Neuron (in vitro differentiated cells): ENCODE results near the gene PEX3.

Source experiments
- H2AFZ ChIP-seq: one replicate; pipeline ENCODE4 v1.6.1; 2013; ENCODE audit warnings: low read depth, mild to moderate bottlenecking, inconsistent platforms, low read length, moderate library complexity
- H3K27me3 ChIP-seq: one replicate; pipeline ENCODE4 v1.6.1; 2013; ENCODE audit warnings: low read length; ENCODE audit not compliant: insufficient read depth
- H3K36me3 ChIP-seq: one replicate; pipeline ENCODE4 v1.6.1; 2013; ENCODE audit warnings: low read length; ENCODE audit not compliant: insufficient read depth
- H3K4me1 ChIP-seq: one replicate; pipeline ENCODE4 v1.6.1; 2013; ENCODE audit warnings: low read length; ENCODE audit not compliant: insufficient read depth
- H3K4me3 ChIP-seq: 2 replicates; pipeline ENCODE4 v1.5.1; 2013; ENCODE audit warnings: mild to moderate bottlenecking, low read length, moderate library complexity
- H3K9me3 ChIP-seq: one replicate; pipeline ENCODE4 v1.6.1; 2013; ENCODE audit warnings: low read length

PEX3 gene

GRCh38 chr6:143450453-143451371 is at the start of gene PEX3, which contains the start of gene ADAT2:
Gene PEX3, plus strand, starts transcription at chr6:143450805. Its CDS starts 238 bp downstream, at chr6:143451043.
Gene ADAT2, minus strand, starts transcription at chr6:143450695. Its CDS starts 37 bp downstream, at chr6:143450658.
- H3K27me3 ChIP-seq, result no peaks in the 10 kb centered on the region
- H3K9me3 ChIP-seq, result no peaks in the 10 kb centered on the region
- peaks cover 15% of the 10 kb centered on the region for H3K4me1 ChIP-seq
- peak within 1 kb of the TSS; percentile 100 for H2AFZ ChIP-seq
- peak within 1 kb of the TSS; percentile 99 for H3K4me3 ChIP-seq
- no peaks in the 10 kb centered on the region for H3K36me3 ChIP-seq

DNA sequence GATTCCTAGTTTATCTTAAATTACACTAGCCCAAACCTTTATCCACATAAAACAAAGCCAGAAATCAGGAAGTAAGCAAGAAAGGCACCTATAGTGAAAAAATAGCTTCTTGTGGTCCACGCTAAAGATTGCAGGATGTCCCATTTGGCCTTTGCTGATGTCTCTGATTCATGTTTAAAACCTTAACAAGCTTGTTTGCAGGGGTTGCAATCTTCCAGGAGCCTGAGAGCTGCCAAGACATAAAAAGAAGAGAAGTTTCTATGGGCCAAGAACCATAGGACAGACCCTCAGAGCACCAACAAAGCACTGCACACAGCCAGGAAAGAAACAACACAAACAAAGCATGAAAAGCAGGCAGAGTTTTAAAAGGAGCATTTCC is 49.5 kb upstream of the PEX3 start:
- H3K36me3 ChIP-seq, result no peaks in the 10 kb centered on the region
- no peak overlapping the region for H3K4me3 ChIP-seq
- no peaks in the 10 kb centered on the region for H3K27me3 ChIP-seq
- H3K9me3 ChIP-seq, result no peaks in the 10 kb centered on the region
- no peak overlapping the region for H2AFZ ChIP-seq
- H3K4me1 ChIP-seq, result peaks cover 13% of the 10 kb centered on the region

DNA sequence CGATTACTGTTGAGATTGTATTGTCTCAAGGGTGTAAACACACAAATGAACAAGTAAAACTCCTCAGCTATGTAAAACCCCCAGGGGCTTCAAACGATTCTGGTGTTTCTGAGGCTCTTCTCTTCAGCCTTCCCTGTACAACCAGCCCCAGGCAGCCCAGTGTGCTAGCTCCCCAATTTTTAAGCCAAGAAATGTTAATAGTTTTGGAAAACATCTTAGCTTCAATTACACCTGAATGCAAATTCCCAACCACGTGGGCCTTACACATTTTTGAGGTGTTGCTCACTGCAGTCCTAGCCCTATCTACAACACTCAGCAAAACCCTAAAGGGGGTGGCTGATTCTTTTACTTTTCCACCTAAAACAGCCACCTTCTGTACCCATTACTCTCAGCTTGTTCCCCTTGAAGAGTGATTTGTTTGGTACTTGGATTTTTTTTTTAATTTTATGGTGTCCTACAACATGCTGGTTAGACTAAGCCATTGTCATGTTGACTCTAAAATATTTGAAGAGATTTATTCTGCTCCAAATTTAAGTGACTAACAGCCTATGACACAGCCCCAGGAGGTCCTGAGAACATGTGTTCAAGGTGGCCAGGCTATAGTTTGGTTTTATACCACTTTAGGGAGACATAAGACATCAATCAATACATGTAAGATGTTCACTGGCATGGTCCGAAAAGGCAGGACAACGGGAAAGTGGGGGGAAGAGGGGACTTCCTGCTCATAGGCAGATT is 48.8 kb upstream of the PEX3 start:
- no peaks in the 10 kb centered on the region for H3K36me3 ChIP-seq
- no peaks in the 10 kb centered on the region for H3K9me3 ChIP-seq
- H3K4me3 ChIP-seq, result no peak overlapping the region
- H2AFZ ChIP-seq, result no peak overlapping the region
- no peaks in the 10 kb centered on the region for H3K27me3 ChIP-seq
- peaks cover 13% of the 10 kb centered on the region for H3K4me1 ChIP-seq

DNA sequence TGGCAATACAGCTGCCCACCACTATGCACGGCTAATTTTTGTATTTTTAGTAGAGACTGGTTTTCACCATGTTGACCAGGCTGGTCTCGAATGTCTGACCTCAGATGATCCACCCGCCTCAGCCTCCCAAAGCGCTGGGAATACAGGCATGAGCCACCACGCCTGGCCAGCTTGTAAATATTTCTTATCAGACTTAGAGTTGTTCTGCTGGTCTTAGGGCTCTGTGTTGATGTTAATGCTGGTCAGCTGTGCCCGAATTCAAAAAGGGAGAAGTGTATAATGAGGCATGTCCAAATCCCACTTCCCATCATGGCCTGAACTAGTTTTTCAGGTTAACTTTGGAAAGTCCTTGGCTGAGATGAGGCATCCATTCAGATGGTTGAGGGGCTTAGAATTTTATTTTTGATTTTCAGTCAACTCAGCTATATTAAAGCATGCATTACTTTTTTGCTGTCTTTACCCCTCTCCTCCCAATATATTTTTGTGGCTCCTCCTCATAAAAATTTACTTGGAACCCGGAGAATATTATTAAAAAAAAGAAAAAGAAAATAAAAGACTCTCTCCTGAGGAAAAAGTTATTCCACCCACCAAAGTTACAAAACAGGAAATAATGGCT is 47.8 kb upstream of the PEX3 start:
- Histone ChIP-seq H3K36me3 (no peaks in the 10 kb centered on the region), H3K4me3 (no peak overlapping the region), H3K9me3 (no peaks in the 10 kb centered on the region), H3K4me1 (peaks cover 3% of the 10 kb centered on the region), H2AFZ (no peak overlapping the region), H3K27me3 (no peaks in the 10 kb centered on the region)

- Histone ChIP-seq H3K4me3 (no peak overlapping the region), H2AFZ (no peak overlapping the region), H3K27me3 (no peaks in the 10 kb centered on the region), H3K36me3 (no peaks in the 10 kb centered on the region), H3K9me3 (no peaks in the 10 kb centered on the region), H3K4me1 (peaks cover under 1% of the 10 kb centered on the region)
Measured at GRCh38 chr6:143405373-143406154, 45.0 kb upstream of the PEX3 start.

DNA sequence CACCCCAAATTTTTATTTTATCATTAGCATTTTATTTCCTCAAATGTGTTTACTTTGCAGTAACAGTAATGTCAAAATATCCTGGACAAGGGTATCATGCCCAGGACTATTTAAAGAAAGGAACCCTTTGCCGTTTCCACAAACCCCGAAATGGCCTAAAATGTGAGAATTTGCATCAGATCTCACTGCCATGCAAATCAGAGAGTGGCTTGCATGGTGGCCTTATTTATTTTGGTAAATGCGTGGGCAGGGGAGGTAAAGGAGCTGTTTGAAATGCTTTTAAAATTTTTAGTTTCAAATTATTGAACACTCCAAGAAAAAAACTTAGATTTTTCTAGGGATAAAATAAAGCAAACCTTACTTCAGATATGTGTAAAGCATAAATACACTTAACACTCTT is 43.9 kb upstream of the PEX3 start:
- no peak overlapping the region for H3K4me3 ChIP-seq
- H3K4me1 ChIP-seq, result peaks cover 9% of the 10 kb centered on the region
- no peak overlapping the region for H2AFZ ChIP-seq
- no peaks in the 10 kb centered on the region for H3K27me3 ChIP-seq
- no peaks in the 10 kb centered on the region for H3K9me3 ChIP-seq
- no peaks in the 10 kb centered on the region for H3K36me3 ChIP-seq

- Histone ChIP-seq H3K9me3 (no peaks in the 10 kb centered on the region), H3K36me3 (no peaks in the 10 kb centered on the region), H3K4me1 (peaks cover 9% of the 10 kb centered on the region), H3K4me3 (no peak overlapping the region), H3K27me3 (no peaks in the 10 kb centered on the region), H2AFZ (no peak overlapping the region)
Measured at GRCh38 chr6:143408151-143408786, 42.3 kb upstream of the PEX3 start.

GRCh38 chr6:143408787-143409162 is 41.8 kb upstream of the PEX3 start:
- H3K4me1 ChIP-seq, result peaks cover 9% of the 10 kb centered on the region
- no peak overlapping the region for H2AFZ ChIP-seq
- H3K36me3 ChIP-seq, result no peaks in the 10 kb centered on the region
- no peaks in the 10 kb centered on the region for H3K27me3 ChIP-seq
- H3K4me3 ChIP-seq, result no peak overlapping the region
- H3K9me3 ChIP-seq, result no peaks in the 10 kb centered on the region

- Histone ChIP-seq H3K4me1 (peaks cover 9% of the 10 kb centered on the region), H3K4me3 (no peak overlapping the region), H2AFZ (no peak overlapping the region), H3K27me3 (no peaks in the 10 kb centered on the region), H3K36me3 (no peaks in the 10 kb centered on the region), H3K9me3 (no peaks in the 10 kb centered on the region)
Measured at GRCh38 chr6:143410859-143411270, 39.7 kb upstream of the PEX3 start.

DNA sequence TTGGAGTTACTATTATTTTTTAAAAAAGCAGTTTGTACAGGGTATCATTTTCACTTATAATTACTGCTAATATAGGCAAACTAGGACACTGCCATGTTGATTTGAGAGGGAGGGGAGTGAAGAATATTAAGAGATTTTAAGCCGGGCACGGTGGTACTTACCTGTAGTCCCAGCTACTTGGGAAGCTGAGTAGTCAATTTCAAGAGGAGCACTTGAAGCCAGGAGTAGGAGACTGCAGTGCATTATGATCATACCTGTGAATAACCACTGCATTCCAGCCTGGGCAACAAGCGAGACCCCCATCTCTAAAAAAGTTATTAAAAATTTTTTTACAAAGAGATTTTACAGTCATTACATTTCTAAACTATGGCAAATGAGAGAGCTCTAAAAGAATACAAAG is 35.8 kb upstream of the PEX3 start:
- H3K4me3 ChIP-seq, result no peak overlapping the region
- no peaks in the 10 kb centered on the region for H3K27me3 ChIP-seq
- H3K4me1 ChIP-seq, result peaks cover 9% of the 10 kb centered on the region
- H3K36me3 ChIP-seq, result no peaks in the 10 kb centered on the region
- no peak overlapping the region for H2AFZ ChIP-seq
- H3K9me3 ChIP-seq, result no peaks in the 10 kb centered on the region

- Histone ChIP-seq H3K9me3 (no peaks in the 10 kb centered on the region), H3K36me3 (no peaks in the 10 kb centered on the region), H3K4me1 (no peaks in the 10 kb centered on the region), H2AFZ (no peak overlapping the region), H3K4me3 (no peak overlapping the region), H3K27me3 (no peaks in the 10 kb centered on the region)
Measured at GRCh38 chr6:143419526-143419925, 31.1 kb upstream of the PEX3 start.

- Histone ChIP-seq H3K4me1 (no peaks in the 10 kb centered on the region), H2AFZ (no peak overlapping the region), H3K9me3 (no peaks in the 10 kb centered on the region), H3K36me3 (no peaks in the 10 kb centered on the region), H3K4me3 (no peak overlapping the region), H3K27me3 (no peaks in the 10 kb centered on the region)
Measured at GRCh38 chr6:143426026-143426425, 24.6 kb upstream of the PEX3 start.
